ENCODE measurements around the gene POMT2.
"Not testable (repeated sequence)": the region's sequence is repeated elsewhere in the genome, so short reads cannot be mapped to it uniquely, and the experiment has no call there.

Gene POMT2

DNA sequence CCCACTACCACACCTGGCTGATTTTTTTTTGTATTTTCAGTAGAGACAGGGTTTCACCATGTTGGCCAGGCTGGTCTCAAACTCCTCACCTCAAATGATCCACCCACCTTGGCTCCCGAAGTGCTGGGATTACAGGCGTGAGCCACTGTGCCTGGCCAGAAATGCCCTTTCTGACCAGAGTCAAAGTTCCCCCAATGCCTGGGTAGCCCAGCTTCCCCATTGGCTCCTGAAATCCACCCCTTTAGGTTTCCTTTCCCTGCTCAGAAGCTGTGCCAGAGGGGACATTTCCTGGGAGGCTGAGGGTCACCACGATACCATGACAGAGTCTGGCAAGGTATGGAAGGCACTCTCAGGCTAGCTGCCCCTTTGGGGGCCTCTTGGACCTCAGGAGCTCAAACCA, 3.6 kb upstream of the POMT2 start:
- no peak for DNase-seq (ENCODE audit: low read depth)

GRCh38 chr14:77323571-77323970, 2.9 kb upstream of the POMT2 start:
- DNase-seq (ENCODE audit: low read depth), result no peak

DNA sequence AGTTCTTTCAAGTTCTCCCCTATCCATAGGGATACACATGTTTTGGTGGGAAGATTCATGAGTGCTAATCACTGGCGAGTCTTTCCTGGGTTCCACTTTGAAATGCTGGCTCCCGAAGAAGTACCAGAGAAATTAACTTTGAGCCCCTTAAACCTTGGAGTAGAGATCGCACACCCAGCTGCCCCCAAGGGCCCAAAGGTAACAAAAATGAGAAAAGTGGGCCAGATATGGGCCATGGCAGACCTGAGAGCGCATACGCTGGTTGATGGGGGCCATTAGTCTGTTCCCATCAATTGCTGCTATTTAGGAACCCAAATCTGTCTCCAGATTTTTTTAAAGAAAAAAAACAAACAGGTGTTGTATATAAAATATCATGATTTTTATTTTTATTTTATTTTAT, 2.3 kb upstream of the POMT2 start:
- no peak for DNase-seq (ENCODE audit: low read depth)

DNA sequence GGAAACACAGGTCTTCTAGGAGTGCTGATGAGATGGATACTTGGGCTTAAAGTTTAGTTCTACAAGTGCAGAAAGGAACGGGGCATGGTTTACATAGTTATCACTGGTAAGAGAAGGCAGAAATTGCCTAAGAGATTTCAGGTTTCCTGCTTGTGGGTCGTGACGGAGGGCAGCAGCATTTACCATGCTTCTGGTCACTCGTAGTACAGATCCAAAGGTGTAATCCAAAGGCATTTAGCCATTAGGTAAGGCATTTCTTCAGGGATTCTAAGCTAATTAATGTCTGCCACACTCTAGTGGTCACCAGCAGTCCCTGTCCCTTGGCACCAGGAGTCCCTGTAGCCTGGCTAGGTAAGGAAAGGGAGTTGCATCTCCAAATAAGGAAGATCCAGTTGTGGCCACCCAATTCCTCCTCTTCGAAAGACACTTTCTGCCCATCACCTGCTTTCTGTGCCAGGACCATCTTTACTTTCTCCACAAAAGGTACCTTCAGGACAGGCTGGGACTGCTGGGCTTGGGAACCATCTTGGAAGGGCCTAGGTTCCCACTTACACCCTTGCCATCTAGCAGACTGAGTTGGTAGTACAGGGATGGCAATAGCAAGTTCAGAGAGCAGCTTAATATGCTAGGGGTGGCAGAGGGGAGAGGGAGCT, 1.7 kb upstream of the POMT2 start:
- DNase-seq (ENCODE audit: low read depth), result no peak

DNA sequence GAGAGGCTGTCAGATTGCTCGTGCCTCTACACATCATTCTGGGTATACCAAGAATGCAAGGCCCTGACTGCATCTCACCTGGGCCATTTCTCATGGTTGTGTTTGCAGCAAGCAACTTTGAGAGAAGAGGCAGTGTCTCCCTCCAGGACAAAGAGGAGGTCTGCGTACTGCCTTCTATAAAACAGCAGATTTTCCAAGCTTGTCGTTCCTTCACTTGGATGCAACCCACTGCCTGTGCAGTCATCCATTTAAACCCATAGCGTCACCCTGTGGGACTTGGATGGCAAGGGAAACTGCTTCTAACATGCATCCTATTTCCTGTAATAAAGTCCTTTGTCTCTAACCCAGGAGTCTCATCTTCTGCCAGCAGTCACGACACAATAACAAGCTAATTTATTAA, 1.3 kb downstream of the POMT2 start:
- DNase-seq (ENCODE audit: low read depth), result no peak

DNA sequence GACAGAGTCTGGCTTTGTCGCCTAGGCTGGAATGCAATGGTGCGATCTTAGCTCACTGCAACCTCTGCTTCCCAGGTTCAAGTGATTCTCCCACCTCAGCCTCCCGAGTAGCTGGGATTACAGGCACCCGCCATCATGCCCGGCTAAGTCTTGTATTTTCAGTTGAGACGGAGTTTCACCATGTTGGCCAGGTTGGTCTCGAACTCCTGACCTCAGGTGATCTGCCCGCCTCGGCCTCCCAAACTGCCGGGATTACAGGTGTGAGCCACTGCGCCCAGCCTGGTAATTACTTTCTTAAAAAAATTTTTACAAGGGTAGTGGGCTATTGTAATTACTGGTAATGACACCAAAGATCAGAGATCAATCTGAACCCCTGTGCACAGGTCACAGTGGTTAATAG, 1.9 kb downstream of the POMT2 start:
- not testable (repeated sequence) for DNase-seq (ENCODE audit: low read depth)

DNA sequence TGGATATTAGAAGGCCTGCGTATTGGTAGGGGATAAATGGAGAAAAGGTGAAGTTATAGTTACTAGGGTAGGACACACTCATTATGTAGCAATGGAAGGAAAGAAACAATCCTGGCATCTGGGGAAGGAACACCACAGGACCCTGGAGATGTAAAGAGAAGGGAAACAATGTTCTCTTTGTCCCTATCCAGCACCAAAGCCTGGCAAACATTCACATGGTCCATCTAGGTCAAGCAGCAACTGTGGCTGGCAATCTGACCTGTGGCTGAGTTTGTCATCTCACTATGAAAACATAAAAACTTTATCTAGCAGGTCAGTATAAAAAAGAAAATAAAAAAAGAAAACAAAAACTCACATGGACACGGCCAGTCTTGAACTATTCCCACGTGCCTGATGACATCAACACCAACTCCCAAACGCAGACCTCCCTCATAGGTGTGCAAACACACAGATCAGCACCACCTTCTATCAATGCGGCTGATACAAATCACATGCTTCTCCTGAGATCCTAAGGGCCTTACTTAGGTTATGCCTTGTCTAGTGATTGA, 2.6 kb downstream of the POMT2 start:
- DNase-seq (ENCODE audit: low read depth), result no peak

DNA sequence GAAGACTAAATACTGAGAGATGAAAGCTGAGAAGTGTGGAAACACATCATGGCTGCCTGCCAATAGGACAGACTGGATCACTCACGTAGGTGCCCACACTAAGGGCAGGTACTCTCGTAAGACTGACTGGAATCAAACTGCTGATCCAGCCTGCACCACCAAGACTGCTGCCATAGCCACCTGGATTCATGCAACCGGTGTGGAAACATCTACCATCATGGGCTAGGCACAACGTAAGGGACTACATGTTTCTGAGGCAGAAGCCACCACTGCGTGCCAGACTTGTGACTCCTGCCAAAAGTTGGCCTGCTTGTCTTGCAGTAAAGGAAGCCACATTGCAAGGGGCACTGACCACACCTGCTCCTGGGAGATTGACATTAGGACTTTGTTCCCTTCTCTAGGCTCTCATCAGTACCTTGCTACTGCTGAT, 3.8 kb downstream of the POMT2 start:
- DNase-seq (ENCODE audit: low read depth), result no peak

DNA sequence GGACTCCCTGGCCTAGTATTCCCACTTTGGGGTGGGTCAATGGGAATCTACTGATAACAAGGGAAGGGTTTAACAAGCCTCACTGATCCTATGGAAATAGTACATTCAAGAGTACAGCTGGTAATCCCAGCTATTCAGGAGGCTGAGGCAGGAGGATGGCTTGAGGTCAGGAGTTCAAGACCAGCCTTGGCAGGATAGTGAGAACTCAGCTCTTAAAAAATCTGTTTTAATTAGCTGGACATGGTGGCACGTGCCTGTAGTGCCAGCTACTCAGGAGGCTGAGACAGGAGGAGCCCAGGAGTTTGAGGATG, 4.5 kb downstream of the POMT2 start:
- no peak for DNase-seq (ENCODE audit: low read depth)

DNA sequence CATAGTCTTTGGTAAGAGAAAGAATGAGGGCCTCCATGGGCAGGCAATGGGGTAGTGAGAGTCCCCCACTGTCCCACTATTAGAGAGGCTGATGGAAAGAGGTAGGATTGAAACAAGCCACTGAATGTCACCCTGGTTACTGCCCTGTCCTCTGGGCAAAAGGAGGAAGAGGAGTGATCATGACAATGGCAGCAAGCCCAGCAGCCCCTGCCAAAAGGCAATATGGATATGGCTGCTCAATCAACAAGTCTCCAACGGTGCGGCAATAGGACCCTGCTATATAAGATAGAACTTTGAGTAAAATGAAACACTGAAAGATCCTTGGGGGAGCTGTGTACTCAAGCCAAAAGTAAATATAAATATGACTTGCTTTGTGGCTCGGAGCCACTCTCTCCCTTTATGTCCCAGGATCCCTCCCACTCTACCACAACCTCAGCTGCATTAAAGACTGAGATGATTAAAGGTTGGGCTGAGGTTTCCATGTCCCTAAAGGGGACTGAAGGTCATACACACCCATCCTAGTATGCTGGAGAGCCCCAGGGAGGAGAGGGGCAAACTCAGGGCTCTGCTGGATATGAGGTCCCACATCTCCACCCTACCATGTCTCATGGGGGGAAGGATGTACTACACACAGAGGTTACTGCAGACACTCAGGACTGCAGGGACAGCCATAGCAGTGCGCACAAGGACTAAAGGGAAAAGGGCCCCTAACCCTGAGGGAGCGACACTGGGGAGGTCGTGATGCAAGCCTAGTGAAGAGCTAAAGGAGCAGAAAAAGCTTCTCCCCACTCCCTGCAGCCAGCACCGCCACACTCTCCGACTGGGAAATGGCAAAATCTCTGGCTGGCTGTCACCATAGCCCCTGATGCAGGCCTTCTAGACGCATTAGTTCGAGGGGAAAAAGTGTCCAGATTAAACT, 5.9 kb downstream of the POMT2 start:
- no peak for DNase-seq (ENCODE audit: low read depth)

GRCh38 chr14:77314043-77314442, 6.6 kb downstream of the POMT2 start:
- peak; percentile 89 for DNase-seq (ENCODE audit: low read depth)

- no peak for DNase-seq (ENCODE audit: low read depth)
These were observed 7.3 kb downstream of the POMT2 start for GRCh38 chr14:77313371-77313770.

- no peak for DNase-seq (ENCODE audit: low read depth)
These were observed 9.5 kb downstream of the POMT2 start for GRCh38 chr14:77311217-77311616.

- DNase-seq (ENCODE audit: low read depth), result peak; percentile 22
These were observed 10.7 kb downstream of the POMT2 start for GRCh38 chr14:77310026-77310425.

DNA sequence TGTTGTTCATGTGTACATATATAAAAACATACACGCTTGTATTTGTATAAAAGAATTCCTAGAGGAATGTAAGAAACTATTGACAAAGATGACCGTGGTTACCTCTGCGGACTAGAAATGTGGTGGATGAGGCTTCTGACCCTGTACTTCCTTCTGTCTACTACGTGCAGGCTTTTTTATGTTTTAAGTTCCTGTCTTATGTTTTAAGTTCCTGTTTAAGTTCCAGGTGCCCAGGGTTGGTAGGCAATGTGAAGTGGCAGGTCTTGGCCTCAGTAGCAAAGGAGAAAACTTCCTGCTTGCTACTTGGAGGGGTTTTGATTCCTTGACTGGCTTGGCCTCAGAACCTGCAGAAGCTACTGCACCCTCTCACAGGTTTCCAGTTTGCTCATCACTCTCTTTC, 11.6 kb downstream of the POMT2 start:
- DNase-seq (ENCODE audit: low read depth), result no peak

DNA sequence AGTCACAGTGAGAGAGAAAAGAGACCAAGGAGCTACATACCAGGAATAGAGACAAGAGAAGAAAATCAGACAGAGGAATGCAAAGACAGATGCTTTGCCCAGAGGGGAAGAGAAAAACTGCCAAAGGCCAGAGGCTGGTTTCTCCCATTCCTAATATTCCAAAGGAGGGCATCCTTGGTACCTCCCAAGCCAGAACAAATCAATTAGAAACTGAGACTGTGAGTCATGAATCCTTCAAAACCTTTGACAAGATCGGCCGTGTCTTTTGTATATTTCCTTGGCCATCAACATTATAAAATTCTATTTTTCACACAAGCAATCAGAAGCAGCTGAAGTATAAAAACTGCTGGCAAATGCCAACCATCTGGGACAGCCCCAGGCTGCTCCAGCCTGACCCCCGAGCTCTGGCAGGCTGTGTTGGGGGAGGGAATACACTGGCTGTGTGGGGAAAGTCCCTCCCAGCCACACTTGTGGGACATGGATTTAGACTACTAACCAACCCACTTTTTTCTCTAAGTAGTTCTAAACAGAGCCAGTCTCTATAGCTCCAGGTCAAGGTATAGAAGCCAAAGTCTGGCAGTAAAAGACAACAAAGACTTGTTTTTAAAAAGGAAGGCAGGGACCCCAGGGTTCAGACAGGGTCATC, 13.7 kb downstream of the POMT2 start:
- DNase-seq (ENCODE audit: low read depth), result peak; percentile 28

GRCh38 chr14:77306416-77306815, 14.3 kb downstream of the POMT2 start:
- DNase-seq (ENCODE audit: low read depth), result no peak

- DNase-seq (ENCODE audit: low read depth), result no peak
These were observed 15.0 kb downstream of the POMT2 start for GRCh38 chr14:77305696-77306095.

DNA sequence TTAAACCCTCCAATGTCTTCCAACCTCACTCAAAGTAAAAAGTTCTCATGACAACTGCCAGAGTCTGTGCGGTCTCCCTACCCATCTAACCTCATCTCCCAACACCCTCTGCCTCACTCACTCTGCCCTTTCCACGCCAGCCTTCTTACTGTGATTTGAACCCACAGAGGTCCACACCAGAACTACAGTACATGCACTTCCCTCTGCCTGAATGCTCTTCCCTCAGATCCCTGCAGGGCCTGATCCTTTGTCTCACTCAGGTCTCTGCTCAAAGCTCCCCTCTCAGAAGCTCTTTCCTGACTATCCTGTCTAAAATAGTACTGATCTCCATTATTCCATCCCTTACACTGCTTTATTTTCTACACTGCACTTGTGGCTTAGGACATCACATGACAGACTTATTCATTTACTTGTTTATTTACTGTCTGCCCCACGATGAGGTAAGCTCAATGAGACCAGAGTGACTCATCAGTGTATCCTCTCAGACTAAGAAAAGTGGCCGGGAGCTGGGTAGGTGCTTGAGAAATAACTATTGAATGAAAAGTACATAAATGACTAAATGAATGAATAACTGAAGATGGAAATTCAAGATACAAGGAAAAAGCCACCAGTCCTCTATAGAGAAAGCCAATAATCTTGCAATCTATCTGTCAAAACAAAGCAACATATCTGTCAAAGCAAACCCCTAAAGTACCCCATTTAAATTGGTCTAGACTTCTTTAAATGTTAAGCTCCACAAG, 17.1 kb downstream of the POMT2 start:
- peak; percentile 87 for DNase-seq (ENCODE audit: low read depth)

DNA sequence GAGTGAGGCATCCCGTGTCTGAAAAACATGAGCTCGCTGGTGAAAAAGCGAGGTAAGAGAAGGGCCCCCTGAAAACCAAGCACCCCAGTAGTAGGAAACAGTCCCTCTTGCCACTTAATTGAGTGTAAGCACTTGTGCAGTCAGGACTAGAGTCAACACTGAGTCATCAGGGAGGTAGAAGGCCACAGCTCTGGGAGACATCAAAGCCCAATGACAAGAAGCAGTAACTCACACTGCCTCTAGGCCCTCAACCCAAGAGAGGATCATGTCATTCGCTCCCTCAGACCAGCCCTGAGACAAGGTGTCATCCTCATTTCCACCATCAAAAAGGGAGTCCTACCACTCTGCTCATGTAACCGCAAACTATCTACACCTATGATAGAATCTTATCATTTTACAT, 17.8 kb downstream of the POMT2 start:
- no peak for DNase-seq (ENCODE audit: low read depth)

DNA sequence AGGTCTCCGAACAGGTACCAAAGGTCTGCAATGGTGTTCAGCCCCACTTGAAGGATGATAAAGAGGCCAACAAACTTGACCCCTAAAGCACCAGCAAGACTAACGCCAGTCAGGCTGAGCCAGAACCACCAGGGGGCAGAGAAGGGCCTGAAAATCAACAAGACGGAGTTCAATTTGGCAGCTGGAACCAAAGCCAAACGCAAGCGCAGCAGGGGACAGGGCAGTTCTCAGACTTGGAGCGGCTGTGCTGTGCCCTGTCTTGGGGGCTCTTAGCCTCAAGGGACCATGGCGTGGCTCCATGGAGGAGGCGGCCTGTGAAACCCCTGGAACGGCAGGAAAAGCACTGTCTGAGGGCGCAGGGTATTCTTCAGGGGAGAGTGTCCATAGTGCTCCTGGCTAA, 19.6 kb downstream of the POMT2 start:
- DNase-seq (ENCODE audit: low read depth), result peak; percentile 80

GRCh38 chr14:77299771-77300170, 20.9 kb downstream of the POMT2 start:
- DNase-seq (ENCODE audit: low read depth), result no peak

All from fibroblast of gingiva (primary cell).